Activated CD4-positive, alpha-beta T cell treated with anti-CD3 and anti-CD28 coated beads for 36 hours (primary cell): ENCODE measurements around the gene ST8SIA6. TPM values are rescaled to one million over a fixed set of nuclear protein-coding genes. Genes with fewer than 3 reads are reported as not detected.

Source experiments
- ATAC-seq: fragments of 200-7000 bp; cut with Tn5 transposase; one replicate; pipeline ENCODE4 v1.10.0; 2021; ENCODE audit warnings: mild to moderate bottlenecking, moderate library complexity
- CTCF ChIA-PET: fragments of 350-600 bp; sonication (Branson Sonifier 250); formaldehyde crosslinking; loops from one replicate; lab custom pipeline; 2021; ENCODE audit warnings: antibody characterized with exemption; lab: Charles Lee
- POLR2A ChIA-PET: fragments of 350-600 bp; sonication (Branson Sonifier 250); formaldehyde crosslinking; loops from one replicate; lab custom pipeline; 2021; ENCODE audit warnings: antibody characterized with exemption, inconsistent platforms; lab: Charles Lee
- DNase-seq: peaks from one replicate; pipeline ENCODE4 v3.0.0-alpha.2; 2020
- H3K27ac Mint-ChIP-seq: one replicate; pipeline ENCODE4 v1.8.0; 2021; ENCODE audit warnings: mixed read lengths
- H3K27me3 Mint-ChIP-seq: one replicate; pipeline ENCODE4 v1.8.0; 2021; ENCODE audit warnings: mixed read lengths
- H3K36me3 Mint-ChIP-seq: one replicate; pipeline ENCODE4 v1.8.0; 2021; ENCODE audit warnings: low read depth, mixed read lengths
- H3K4me1 Mint-ChIP-seq: one replicate; pipeline ENCODE4 v1.8.0; 2021; ENCODE audit warnings: mixed read lengths
- H3K4me3 Mint-ChIP-seq: one replicate; pipeline ENCODE4 v1.8.0; 2021; ENCODE audit warnings: mild to moderate bottlenecking, moderate library complexity, mixed read lengths
- H3K9me3 Mint-ChIP-seq: one replicate; pipeline ENCODE4 v1.8.0; 2021; ENCODE audit warnings: low read depth, mixed read lengths
- intact Hi-C, 2 experiments: fragments of 100-400 bp; cut with DNase I in 1 of 2; cut with micrococcal nuclease in 1 of 2; formaldehyde crosslinking; loops; one replicate each; pipeline versions ENCODE4 v1.14.2 to v1.15.1; 2022 to 2024; cut with DNase I, micrococcal nuclease
- total RNA-seq, 2 experiments: library from RNA; stranded (reverse); gene quantifications; one replicate each; pipeline ENCODE4 v1.2.3, GENCODE V29; 2021

The ST8SIA6 gene
- total RNA-seq, 2 experiments from 2014 or later: not detected

- H3K27ac Mint-ChIP-seq: no peak overlapping the region
- ATAC-seq: no peak
Measured at GRCh38 chr10:17357781-17358180, 96.6 kb downstream of the ST8SIA6 start.

GRCh38 chr10:17356820-17357219 is 97.6 kb downstream of the ST8SIA6 start:
- DNase-seq (no peak), ATAC-seq (no peak)
- intact Hi-C loops: no loop called here
- H3K27me3 Mint-ChIP-seq: peaks cover 15% of the 10 kb centered on the region
- H3K4me1 Mint-ChIP-seq: peaks cover 10% of the 10 kb centered on the region
- POLR2A ChIA-PET: no interaction called here
- H3K9me3 Mint-ChIP-seq: no peaks in the 10 kb centered on the region
- no peak overlapping the region for H3K27ac Mint-ChIP-seq
- H3K36me3 Mint-ChIP-seq: no peaks in the 10 kb centered on the region
- CTCF ChIA-PET: no interaction called here
- no peak overlapping the region for H3K4me3 Mint-ChIP-seq

More at GRCh38 chr10:17357781-17358180, 96.6 kb downstream of the ST8SIA6 start:
- ChIA-PET CTCF (interaction anchor here (0.7 to 1.3 kb wide), 2 partner anchors 67 to 145 kb away, joined by 3 read pairs; no protein-coding TSS in a partner anchor), POLR2A (no interaction called here)
- no peak for DNase-seq
- Mint-ChIP-seq H3K4me3 (no peak overlapping the region), H3K4me1 (peaks cover 10% of the 10 kb centered on the region), H3K9me3 (no peaks in the 10 kb centered on the region), H3K36me3 (no peaks in the 10 kb centered on the region), H3K27me3 (peaks cover 9% of the 10 kb centered on the region)
- intact Hi-C loops: no loop called here

GRCh38 chr10:17354781-17355180 is 99.6 kb downstream of the ST8SIA6 start:
- CTCF ChIA-PET: interaction anchor here (3.3 kb wide), 1 partner anchor 9 kb away, joined by 13 read pairs; no protein-coding TSS in a partner anchor
- intact Hi-C loops: no loop called here
- no peak overlapping the region for H3K27ac Mint-ChIP-seq
- peaks cover 17% of the 10 kb centered on the region for H3K27me3 Mint-ChIP-seq
- peaks cover 10% of the 10 kb centered on the region for H3K4me1 Mint-ChIP-seq
- H3K4me3 Mint-ChIP-seq: no peak overlapping the region
- POLR2A ChIA-PET: no interaction called here
- DNase-seq (no peak), ATAC-seq (no peak)
- H3K36me3 Mint-ChIP-seq: no peaks in the 10 kb centered on the region
- no peaks in the 10 kb centered on the region for H3K9me3 Mint-ChIP-seq

GRCh38 chr10:17353568-17354300 is 100.7 kb downstream of the ST8SIA6 start:
- CTCF ChIA-PET: interaction anchor here (3.3 kb wide), 1 partner anchor 10 kb away, joined by 13 read pairs; no protein-coding TSS in a partner anchor
- Mint-ChIP-seq H3K27ac (no peak overlapping the region), H3K4me1 (peaks cover 10% of the 10 kb centered on the region), H3K27me3 (peaks cover 19% of the 10 kb centered on the region), H3K36me3 (no peaks in the 10 kb centered on the region), H3K9me3 (no peaks in the 10 kb centered on the region), H3K4me3 (no peak overlapping the region)
- no peak for ATAC-seq
- DNase-seq: no peak
- POLR2A ChIA-PET: no interaction called here
- intact Hi-C loops: no loop called here

GRCh38 chr10:17352583-17352982 is 101.8 kb downstream of the ST8SIA6 start:
- POLR2A ChIA-PET: interaction anchor here (0.6 kb wide), 1 partner anchor 1299 kb away, joined by 3 read pairs; the partner anchor contains the start of gene NSUN6
- Mint-ChIP-seq H3K27ac (no peak overlapping the region), H3K4me1 (peaks cover 10% of the 10 kb centered on the region), H3K36me3 (no peaks in the 10 kb centered on the region), H3K9me3 (no peaks in the 10 kb centered on the region), H3K27me3 (peaks cover 16% of the 10 kb centered on the region), H3K4me3 (no peak overlapping the region)
- CTCF ChIA-PET: interaction anchor here (0.7 to 3.3 kb wide), 4 partner anchors 9 to 32 kb away, joined by 3 to 13 read pairs (median 4); no protein-coding TSS in a partner anchor
- ATAC-seq (no peak), DNase-seq (no peak)
- intact Hi-C loops: no loop called here

- ChIA-PET CTCF (interaction anchor here (1.1 to 1.2 kb wide), 2 partner anchors 8 to 31 kb away, joined by 3 to 4 read pairs; no protein-coding TSS in a partner anchor), POLR2A (no interaction called here)
- Mint-ChIP-seq H3K4me3 (no peak overlapping the region), H3K27ac (no peak overlapping the region), H3K4me1 (peaks cover 10% of the 10 kb centered on the region), H3K36me3 (no peaks in the 10 kb centered on the region), H3K9me3 (no peaks in the 10 kb centered on the region), H3K27me3 (peaks cover 19% of the 10 kb centered on the region)
- intact Hi-C loops: no loop called here
- ATAC-seq (no peak), DNase-seq (no peak)
Measured at GRCh38 chr10:17351506-17351905, 102.9 kb downstream of the ST8SIA6 start.

- no peak overlapping the region for H3K27ac Mint-ChIP-seq
- ChIA-PET POLR2A (no interaction called here), CTCF (no interaction called here)
- no peaks in the 10 kb centered on the region for H3K36me3 Mint-ChIP-seq
- no peaks in the 10 kb centered on the region for H3K9me3 Mint-ChIP-seq
- peaks cover 14% of the 10 kb centered on the region for H3K27me3 Mint-ChIP-seq
- ATAC-seq (no peak), DNase-seq (no peak)
- H3K4me3 Mint-ChIP-seq: no peak overlapping the region
- intact Hi-C loops: no loop called here
- H3K4me1 Mint-ChIP-seq: peaks cover 10% of the 10 kb centered on the region
Measured at GRCh38 chr10:17349717-17350116, 104.7 kb downstream of the ST8SIA6 start.

GRCh38 chr10:17348501-17349349 is 105.7 kb downstream of the ST8SIA6 start:
- intact Hi-C loops: no loop called here
- peaks cover 6% of the 10 kb centered on the region for H3K4me1 Mint-ChIP-seq

GRCh38 chr10:17348011-17348500 is 106.3 kb downstream of the ST8SIA6 start:
- ATAC-seq (no peak), DNase-seq (no peak)
- H3K9me3 Mint-ChIP-seq: no peaks in the 10 kb centered on the region
- ChIA-PET POLR2A (no interaction called here), CTCF (no interaction called here)
- H3K27me3 Mint-ChIP-seq: peaks cover 14% of the 10 kb centered on the region
- no peak overlapping the region for H3K27ac Mint-ChIP-seq
- no peaks in the 10 kb centered on the region for H3K36me3 Mint-ChIP-seq
- intact Hi-C loops: no loop called here
- no peaks in the 10 kb centered on the region for H3K4me1 Mint-ChIP-seq
- no peak overlapping the region for H3K4me3 Mint-ChIP-seq

More at GRCh38 chr10:17348501-17349349, 105.7 kb downstream of the ST8SIA6 start:
- no peaks in the 10 kb centered on the region for H3K9me3 Mint-ChIP-seq
- peaks cover 14% of the 10 kb centered on the region for H3K27me3 Mint-ChIP-seq
- H3K36me3 Mint-ChIP-seq: no peaks in the 10 kb centered on the region
- POLR2A ChIA-PET: no interaction called here
- DNase-seq (no peak), ATAC-seq (no peak)
- CTCF ChIA-PET: no interaction called here
- H3K4me3 Mint-ChIP-seq: no peak overlapping the region
- H3K27ac Mint-ChIP-seq: no peak overlapping the region

- H3K27me3 Mint-ChIP-seq: peaks cover 5% of the 10 kb centered on the region
- intact Hi-C loops: no loop called here
- peaks cover 4% of the 10 kb centered on the region for H3K36me3 Mint-ChIP-seq
- H3K9me3 Mint-ChIP-seq: peaks cover 12% of the 10 kb centered on the region
- POLR2A ChIA-PET: no interaction called here
- H3K4me1 Mint-ChIP-seq: no peaks in the 10 kb centered on the region
- DNase-seq (no peak), ATAC-seq (no peak)
- CTCF ChIA-PET: interaction anchor here (0.6 to 1.2 kb wide), 3 partner anchors 8 to 92 kb away, joined by 3 to 5 read pairs (median 3); no protein-coding TSS in a partner anchor
- H3K27ac Mint-ChIP-seq: no peak overlapping the region
- no peak overlapping the region for H3K4me3 Mint-ChIP-seq
Measured at GRCh38 chr10:17344206-17344605, 110.2 kb downstream of the ST8SIA6 start.

GRCh38 chr10:17343118-17343517 is 111.3 kb downstream of the ST8SIA6 start:
- Mint-ChIP-seq H3K9me3 (peaks cover 12% of the 10 kb centered on the region), H3K36me3 (peaks cover 4% of the 10 kb centered on the region), H3K4me3 (no peak overlapping the region), H3K27me3 (peaks cover 5% of the 10 kb centered on the region), H3K27ac (no peak overlapping the region), H3K4me1 (no peaks in the 10 kb centered on the region)
- ATAC-seq (no peak), DNase-seq (no peak)
- ChIA-PET POLR2A (no interaction called here), CTCF (interaction anchor here (0.5 to 1.2 kb wide), 2 partner anchors 9 to 35 kb away, joined by 3 read pairs; no protein-coding TSS in a partner anchor)
- intact Hi-C loops: no loop called here
